ENCODE measurements around the gene HEY2. TPM values are rescaled to one million over a fixed set of nuclear protein-coding genes. Genes with fewer than 3 reads are reported as not detected.

Gene HEY2
- total RNA-seq, 2 donors from 2014 or later: 26.5 to 40.9 TPM

DNA sequence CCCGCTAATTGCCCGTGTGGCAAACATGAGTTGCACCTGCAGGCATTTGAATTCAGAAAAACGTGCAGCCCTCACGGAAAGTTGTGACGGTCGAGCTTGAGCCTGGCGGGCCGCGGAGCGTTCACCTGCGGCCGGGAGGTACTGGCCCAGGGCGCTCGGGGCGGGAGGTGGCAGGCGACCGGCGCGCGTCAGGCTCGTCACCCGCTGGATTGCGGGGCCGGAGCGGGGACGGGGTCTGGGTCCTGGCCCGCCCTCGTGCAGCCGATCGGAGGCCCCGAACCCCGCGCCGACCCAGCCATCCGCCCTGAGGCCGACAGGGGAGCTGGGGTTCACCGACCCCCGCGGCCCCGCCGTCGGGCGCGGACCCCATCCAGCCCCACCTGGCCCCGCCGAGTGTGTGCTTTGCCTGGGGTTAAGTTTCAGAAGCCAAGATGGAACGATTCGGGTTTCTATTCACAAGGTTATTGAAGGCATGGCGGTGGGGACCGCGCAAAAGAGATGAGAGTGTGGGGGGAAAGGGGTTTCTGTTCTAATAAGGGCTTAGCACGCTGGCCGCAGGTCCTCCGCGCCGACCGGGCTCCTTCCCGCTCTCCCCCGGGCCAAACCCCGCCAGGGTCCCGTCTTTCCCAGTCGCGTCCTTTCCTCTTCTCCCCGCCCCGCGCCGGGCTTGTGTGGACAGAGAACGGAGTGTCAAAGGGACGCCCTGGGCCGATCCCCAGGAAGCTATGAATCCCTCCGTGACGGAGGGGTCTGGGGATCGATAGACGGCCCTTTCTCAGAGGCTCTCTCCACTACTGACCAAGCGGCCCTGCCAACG lies 1.6 kb upstream of the HEY2 start:
- ATAC-seq (ENCODE audit: insufficient number of reproducible peaks, low FRiP score, low read depth) (no peak), DNase-seq (ENCODE audit: low spot score) (no peak)
- Histone ChIP-seq H3K27ac (peak overlapping the region; percentile 98 to 99), H3K4me3 (peak overlapping the region; percentile 98), H3K9me3 (no peaks in the 10 kb centered on the region), H3K36me3 (no peaks in the 10 kb centered on the region), H3K27me3 (replicated peaks; ENCODE audit: insufficient read depth) (no peaks in the 10 kb centered on the region), H3K4me1 (ENCODE audit: control insufficient read depth in 1 of 2, low read depth in 2 of 2) (peaks cover 7 to 23% of the 10 kb centered on the region in 2 donors)
- TF ChIP-seq, protein P1, sequence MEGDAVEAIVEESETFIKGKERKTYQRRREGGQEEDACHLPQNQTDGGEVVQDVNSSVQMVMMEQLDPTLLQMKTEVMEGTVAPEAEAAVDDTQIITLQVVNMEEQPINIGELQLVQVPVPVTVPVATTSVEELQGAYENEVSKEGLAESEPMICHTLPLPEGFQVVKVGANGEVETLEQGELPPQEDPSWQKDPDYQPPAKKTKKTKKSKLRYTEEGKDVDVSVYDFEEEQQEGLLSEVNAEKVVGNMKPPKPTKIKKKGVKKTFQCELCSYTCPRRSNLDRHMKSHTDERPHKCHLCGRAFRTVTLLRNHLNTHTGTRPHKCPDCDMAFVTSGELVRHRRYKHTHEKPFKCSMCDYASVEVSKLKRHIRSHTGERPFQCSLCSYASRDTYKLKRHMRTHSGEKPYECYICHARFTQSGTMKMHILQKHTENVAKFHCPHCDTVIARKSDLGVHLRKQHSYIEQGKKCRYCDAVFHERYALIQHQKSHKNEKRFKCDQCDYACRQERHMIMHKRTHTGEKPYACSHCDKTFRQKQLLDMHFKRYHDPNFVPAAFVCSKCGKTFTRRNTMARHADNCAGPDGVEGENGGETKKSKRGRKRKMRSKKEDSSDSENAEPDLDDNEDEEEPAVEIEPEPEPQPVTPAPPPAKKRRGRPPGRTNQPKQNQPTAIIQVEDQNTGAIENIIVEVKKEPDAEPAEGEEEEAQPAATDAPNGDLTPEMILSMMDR (IDR thresholded peaks at IDR 0.05): no peak

DNA sequence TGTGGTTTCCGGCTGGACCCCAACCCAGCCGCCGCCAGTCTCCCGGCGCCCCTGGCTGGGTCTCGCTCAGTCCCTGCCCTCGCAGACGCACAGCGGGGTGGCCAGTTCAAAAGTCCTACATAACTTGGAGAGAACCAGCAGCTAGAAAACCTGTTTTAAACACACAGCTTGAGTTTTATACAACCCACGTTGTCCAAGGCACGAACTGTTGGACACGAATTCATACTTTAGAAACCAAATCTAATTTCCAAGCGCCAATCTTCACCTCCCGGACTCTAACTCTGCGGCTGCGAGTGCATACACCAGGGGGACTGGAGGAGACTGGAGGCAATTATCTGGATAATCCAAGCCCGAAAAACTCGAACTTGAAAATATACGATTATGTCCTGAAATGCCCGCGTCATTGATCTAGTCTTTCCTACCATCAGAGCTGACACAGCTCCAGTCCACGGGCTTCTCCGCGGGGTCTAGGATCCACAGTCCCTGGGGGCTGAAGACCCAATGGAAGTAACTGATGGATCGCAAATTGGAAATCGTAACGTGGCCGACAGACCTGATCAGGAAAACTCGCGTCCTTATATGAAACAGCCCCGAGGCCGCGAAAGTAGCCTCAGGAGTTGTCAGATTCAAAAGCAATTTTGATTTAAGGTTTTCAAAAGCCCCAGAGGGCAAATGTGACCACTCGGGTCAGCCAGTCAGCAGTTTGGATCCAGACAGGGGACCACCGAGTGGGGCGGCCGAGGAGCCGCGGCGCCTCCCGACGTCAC lies 843 bp upstream of the HEY2 start:
- TF ChIP-seq, protein P1 (IDR thresholded peaks at IDR 0.05): no peak
- ATAC-seq (ENCODE audit: insufficient number of reproducible peaks, low FRiP score, low read depth) (peak; percentile 1), DNase-seq (ENCODE audit: low spot score) (no peak)
- Histone ChIP-seq H3K27me3 (replicated peaks; ENCODE audit: insufficient read depth) (no peaks in the 10 kb centered on the region), H3K9me3 (no peaks in the 10 kb centered on the region), H3K4me3 (peak overlapping the region; percentile 98), H3K4me1 (ENCODE audit: control insufficient read depth in 1 of 2, low read depth in 2 of 2) (peaks cover 13 to 30% of the 10 kb centered on the region in 2 donors), H3K36me3 (no peaks in the 10 kb centered on the region), H3K27ac (peak overlapping the region; percentile 98 to 99)

DNA sequence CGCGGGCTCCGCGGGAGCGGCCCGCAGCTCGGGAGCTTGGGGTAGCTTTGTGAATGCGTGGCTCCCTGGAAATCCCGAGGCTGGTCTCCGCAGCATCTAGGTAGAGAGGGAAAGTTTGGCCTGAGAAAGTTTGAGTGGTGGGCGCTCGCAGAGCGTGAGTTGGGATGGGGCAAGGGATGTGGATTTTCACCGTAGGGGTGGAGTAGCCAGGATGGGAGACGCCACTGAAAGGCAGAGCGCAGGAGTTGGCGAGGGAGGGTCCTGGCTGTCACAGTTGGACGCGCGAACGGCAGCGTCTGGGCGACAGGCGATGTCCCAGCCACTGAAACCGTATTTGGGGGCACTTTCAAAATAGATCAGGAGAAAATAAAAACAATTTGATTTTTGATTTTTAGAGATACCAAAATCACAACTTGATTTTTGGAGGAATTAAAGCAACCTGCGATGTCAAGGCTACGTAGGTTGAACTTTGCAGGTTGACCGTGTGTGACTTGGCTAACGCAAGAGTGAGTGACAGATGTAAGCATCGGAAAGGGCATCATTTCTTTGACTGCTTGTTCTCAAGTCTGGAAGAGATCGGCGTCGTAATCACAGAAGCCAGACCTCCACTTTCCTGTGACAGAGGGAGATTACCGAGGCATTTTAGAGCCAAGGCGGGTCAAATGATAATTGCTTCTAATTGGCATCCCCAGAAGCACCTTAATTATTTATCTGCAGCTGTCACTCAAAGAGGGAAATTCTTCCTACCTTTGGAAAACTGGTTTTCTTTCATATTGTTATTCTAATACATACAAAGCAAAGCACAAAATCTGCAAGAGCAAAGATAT lies 646 bp downstream of the HEY2 start:
- TF ChIP-seq, protein P1 (IDR thresholded peaks at IDR 0.05): no peak
- peak overlapping the region; percentile 98 for H3K4me3 ChIP-seq
- no peaks in the 10 kb centered on the region for H3K9me3 ChIP-seq
- peaks cover 24 to 37% of the 10 kb centered on the region in 2 donors for H3K4me1 ChIP-seq (ENCODE audit: control insufficient read depth in 1 of 2, low read depth in 2 of 2)
- H3K27ac ChIP-seq: peak overlapping the region; percentile 99
- no peaks in the 10 kb centered on the region for H3K27me3 ChIP-seq (replicated peaks; ENCODE audit: insufficient read depth)
- H3K36me3 ChIP-seq: peaks cover 6% of the 10 kb centered on the region
- DNase-seq (ENCODE audit: low spot score): no peak
- no peak for ATAC-seq (ENCODE audit: insufficient number of reproducible peaks, low FRiP score, low read depth)

DNA sequence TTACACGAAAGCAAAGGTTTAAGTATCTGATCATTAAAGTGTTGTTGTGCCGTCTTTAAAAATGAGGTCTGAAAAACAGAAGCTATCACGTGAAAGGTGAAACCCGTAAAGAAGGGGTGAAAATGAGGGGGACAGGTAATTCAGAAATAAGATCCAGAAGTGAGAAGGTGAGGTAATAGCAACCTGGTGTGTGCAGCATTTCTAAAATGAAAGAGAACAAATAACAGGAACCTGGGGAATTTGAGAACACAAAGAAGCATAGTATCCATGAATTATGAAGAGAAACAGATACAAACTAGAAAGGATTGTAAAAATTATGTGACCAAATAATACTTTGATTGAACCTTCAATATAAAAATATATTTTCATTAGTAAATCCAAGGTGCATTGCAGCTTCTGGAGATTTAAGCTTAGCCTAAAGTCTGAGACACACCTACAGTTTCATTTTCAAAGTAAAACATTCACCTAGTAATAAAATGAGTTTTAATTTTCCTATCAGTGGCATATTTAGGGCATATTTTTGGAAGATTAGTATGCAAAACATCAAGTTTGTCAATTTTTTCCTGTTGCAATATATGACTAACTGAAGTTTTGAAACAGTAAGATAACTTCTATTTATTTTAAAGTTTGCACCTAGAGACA lies 1.4 kb downstream of the HEY2 start:
- Histone ChIP-seq H3K27me3 (replicated peaks; ENCODE audit: insufficient read depth) (no peaks in the 10 kb centered on the region), H3K9me3 (no peaks in the 10 kb centered on the region), H3K27ac (peak overlapping the region; percentile 99), H3K4me1 (ENCODE audit: control insufficient read depth in 1 of 2, low read depth in 2 of 2) (peaks cover 25 to 37% of the 10 kb centered on the region in 2 donors), H3K4me3 (peak overlapping the region; percentile 98), H3K36me3 (peaks cover 8% of the 10 kb centered on the region)
- no peak for ATAC-seq (ENCODE audit: insufficient number of reproducible peaks, low FRiP score, low read depth)
- no peak for DNase-seq (ENCODE audit: low spot score)
- TF ChIP-seq, protein P1 (IDR thresholded peaks at IDR 0.05): no peak
